Dedifferentiated amniotic fluid mesenchymal stem cell (primary cell): ENCODE data around the gene RPH3AL.
"Not testable (repeated sequence)": the region's sequence is repeated elsewhere in the genome, so short reads cannot be mapped to it uniquely, and the experiment has no call there.

Source experiments
- DNase-seq: peaks from one replicate; pipeline ENCODE4 v3.0.0-alpha.2; 2016; ENCODE audit errors: extremely low spot score

Gene RPH3AL

DNA sequence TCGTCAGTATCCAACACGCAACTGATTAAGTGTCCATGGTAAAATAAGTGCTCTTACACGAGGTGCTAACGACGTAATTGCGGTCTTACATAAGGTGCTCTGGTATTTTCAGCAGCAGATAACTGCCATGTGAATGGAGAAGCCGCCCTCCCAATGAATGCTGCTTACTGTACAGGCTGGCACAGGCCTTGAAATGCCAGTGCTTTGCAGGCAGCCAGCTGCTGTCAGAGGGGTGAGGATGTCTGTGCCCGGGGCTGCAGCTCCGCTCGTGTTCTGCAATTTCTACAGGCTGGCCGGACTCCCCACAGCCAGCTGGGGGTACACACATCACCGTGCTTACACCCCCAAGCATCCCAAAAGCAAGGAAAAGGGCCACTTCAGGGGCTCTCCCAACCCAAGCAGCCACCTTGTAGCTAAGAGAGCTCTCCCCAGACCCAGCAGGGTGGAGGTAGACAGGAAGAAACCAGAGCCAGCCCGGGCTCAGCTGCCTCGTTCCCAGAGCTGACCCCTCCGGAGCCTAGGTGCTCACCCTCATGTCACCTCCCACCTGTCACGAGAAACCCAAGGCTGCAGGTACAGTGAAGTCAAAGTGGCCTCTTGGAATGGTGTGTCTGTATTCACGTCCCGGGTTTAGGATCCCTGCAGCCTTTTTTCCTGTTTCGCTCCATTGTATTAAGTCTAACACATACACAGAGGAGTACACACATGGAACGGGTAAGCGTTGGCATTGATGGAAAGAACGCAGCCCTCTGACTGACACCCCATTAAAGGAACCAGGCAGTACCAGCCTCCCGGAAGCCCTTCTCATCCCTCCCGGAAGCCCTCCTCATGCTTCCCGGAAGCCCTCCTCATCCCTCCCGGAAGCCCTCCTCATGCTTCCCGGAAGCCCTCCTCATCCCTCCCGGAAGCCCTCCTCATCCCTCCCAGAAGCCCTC, 27.2 kb upstream of the RPH3AL start:
- no peak for DNase-seq

GRCh38 chr17:378068-378467, 25.5 kb upstream of the RPH3AL start:
- no peak for DNase-seq

- no peak for DNase-seq
These were observed 24.6 kb upstream of the RPH3AL start for GRCh38 chr17:376936-377863.

DNA sequence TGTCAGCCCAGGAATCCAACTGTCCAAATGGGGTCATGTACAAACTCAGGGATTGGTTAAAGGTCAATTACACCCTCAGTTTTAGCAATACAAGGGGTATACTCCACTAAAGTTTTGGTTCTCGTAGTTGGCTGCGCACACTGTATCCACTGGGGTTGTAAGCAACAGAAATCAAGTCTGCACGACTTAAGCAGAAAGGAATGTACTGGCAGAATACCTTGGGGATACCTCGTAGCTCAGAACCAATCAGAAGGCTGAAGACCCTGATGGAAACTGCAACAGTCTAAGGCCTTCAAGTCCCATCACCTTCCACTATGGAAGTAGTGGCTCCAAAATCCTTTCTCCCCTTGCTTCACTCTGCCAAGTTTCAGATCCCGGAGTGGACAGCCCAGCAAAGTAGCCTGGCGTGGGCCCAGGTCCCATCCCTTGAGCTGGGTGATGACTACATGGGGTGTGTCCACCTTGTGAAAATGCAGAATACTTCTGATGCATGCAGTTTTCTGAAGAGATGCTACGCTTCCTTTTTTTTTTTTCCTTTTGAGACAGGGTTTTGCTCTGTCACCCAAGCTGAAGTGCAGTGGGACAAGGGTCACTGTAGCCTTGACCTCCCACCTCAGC, 21.1 kb upstream of the RPH3AL start:
- DNase-seq: no peak

GRCh38 chr17:372157-373152, 19.8 kb upstream of the RPH3AL start:
- DNase-seq: no peak

DNA sequence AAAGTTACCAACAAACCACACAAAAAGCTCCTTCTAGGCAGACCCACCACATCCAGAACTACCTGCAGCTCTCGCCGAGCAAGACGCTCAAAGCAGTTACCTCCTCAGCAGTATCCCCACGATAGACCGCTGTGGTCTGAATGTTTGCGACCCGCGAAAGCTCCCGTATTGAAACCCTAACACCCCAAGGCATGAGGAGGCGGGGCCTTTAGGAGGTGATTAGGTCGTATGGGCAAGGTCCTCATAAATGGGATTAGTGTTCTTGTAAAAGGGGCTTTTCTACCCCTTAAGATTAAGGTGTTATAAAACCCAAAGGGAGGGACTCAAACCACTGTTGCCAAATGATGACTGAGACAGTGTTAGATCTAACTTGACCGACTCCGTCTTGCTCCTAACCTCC, 19.0 kb upstream of the RPH3AL start:
- DNase-seq: no peak

DNA sequence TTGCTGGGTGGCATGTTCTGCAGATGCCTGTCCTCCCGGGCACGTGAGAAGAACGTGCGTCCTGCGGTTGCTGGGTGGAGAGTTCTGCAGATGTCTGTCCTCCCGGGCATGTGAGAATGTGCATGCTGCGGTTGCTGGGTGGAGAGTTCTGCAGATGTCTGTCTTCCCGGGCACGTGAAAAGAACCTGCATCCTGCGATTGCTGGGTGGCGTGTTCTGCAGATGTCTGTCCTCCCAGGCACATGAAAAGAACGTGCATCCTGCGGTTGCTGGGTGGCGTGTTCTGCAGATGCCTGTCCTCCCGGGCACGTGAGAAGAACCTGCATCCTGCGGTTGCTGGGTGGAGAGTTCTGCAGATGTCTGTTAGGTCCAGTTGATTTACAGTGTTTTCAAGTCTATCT, 15.0 kb upstream of the RPH3AL start:
- not testable (repeated sequence) for DNase-seq

DNA sequence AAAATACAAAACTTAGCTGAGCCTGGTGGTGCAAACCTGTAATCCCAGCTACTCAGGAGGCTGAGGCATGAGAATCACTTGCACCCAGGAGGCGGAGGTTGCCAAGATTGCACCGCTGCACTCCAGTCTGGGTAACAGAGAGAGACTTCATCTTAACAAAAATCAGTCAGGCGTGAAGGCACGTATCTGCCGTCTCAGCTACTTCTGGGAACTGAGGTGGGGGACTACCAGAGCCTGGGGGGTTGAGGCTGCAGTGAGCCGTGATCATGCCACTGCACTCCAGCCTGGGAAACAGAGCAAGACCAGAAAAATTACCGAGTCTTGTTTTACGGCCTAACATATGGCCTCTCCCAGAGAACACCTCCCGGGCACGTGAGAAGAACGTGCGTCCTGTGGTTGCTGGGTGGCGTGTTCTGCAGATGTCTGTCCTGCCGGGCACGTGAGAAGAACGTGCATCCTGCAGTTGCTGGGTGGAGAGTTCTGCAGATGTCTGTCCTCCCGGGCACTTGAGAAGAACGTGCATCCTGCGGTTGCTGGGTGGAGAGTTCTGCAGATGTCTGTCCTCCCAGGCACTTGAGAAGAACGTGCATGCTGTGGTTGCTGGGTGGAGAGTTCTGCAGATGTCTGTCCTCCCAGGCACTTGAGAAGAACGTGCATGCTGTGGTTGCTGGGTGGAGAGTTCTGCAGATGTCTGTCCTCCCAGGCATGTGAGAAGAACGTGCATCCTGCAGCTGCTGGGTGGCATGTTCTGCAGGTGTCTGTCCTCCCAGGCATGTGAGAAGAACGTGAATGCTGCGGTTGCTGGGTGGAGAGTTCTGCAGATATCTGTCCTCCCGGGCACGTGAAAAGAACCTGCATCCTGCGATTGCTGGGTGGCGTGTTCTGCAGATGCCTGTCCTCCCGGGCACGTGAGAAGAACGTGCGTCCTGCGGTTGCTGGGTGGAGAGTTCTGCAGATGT, 14.3 kb upstream of the RPH3AL start:
- not testable (repeated sequence) for DNase-seq

GRCh38 chr17:364766-365165, 12.2 kb upstream of the RPH3AL start:
- DNase-seq: no peak

DNA sequence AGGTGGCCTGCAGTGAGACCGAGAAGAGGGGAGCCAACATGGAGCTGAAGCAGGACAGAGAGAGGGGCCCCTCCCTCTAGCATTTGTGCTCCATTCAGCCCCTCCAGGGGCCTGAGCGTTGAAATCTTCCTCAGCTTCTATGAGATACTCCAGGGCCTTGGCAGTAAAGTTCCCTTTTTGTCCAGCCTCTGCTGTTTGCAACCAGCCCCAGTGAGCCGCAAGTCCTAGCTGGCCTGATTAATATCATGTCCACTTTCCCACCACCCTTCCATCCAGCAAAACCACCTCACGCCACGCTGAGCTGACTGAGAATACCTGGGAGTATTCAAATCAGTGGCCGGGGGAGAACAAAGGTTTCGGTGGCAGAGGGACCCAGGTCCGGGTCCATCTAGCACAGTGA, 11.7 kb upstream of the RPH3AL start:
- no peak for DNase-seq

DNA sequence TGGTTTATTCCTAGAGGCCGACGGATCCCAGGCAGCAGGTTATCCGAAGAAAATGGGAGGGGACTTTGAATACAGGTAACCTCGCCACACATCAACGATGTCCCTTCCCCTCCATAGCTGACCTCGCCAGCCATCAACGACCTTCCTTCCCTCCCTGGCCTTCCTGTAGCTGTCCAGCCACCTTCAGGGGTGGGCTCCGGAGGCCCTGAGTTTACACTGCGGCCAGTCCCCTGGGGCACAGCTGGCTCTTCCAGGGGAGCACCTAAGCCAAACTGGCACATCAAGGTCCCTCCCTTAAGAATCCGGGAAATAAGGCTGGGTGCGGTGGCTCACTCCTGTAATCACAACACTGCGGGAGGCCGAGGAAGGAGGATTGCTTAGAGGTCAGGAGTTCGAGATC, 10.1 kb upstream of the RPH3AL start:
- DNase-seq: no peak

DNA sequence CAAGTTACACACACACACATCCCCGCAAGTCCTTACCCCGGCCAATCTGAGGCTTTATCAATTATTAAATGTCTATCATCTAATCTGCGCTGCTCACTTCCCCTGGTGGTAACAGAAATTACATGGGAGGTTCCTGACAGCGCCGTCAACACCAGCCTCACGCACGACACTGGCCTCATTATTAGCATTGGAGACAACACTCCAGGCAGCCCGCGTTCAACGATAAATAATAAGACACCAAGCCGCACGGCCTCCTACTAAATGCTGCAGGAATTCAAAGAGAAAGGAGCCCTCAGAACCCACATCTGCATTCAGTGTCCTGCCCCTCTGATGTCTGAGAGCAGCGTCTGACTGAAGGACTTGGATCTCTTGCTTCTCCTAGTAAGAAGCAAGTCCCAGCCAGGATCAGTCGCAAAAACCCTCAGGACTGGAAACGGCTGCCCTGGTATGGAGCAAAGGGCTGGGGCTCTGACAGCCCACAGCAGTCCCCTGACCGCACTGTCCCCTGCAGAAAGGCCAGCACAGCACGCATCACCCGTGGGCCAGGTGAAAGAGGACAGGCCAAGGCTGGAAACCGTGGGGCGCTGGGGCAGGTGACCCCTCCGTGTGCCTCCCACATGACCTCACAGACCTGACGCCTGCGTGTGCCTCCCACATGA, 7.6 kb upstream of the RPH3AL start:
- no peak for DNase-seq

DNA sequence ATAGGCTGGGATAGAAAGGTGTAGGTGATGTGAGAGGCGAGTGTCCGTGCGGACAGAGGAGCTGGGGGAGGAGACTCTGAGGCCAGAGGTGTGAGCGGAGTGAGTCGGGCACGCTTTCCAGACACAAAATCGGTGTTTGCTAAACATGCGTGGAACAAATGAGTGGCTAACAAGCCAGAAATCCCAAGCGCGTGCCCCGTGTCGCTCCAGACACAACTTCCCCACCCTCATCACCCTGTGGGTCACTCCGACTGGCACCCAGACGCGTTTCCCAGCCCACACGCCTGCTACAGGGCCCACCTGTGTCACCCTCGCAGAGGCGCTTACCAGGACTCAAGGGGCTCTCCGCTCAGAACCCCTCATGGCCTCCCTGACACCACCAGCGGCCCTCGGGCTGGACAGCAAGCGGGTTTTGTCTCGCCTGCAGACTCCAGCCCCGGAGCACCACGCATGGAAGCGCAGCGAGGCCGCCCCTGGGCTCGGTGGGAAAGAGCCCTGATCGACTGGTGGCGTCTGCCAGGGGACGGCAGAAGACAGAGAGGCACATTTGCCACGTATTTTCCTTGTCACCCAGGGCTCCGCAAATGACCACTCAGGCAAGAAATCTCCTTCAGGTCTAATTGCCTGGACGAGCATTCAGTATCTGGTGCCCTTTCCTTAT, 6.0 kb upstream of the RPH3AL start:
- no peak for DNase-seq

DNA sequence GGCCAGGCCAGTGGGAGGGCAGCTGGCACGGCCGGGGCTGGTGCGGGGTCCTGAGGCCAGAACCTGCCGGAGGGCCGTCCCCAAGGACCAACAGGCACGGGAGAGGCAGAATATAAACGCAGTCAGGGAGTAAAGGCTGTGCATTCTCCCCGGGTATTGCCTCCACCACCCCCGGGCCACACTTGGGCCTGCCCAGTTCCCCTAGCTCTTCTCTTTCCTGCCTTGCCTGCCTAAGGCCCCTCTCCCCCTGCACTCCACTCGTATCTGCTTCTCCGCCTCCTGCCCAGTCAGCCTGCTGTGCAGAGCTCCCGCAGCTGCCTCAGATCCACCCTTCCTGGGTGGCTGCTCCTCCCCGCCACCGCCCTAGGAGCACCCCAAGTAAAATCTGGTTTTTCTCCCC, 5.0 kb upstream of the RPH3AL start:
- no peak for DNase-seq

GRCh38 chr17:356671-357434, 4.2 kb upstream of the RPH3AL start:
- DNase-seq: no peak

- no peak for DNase-seq
These were observed 2.3 kb upstream of the RPH3AL start for GRCh38 chr17:354651-355556.

DNA sequence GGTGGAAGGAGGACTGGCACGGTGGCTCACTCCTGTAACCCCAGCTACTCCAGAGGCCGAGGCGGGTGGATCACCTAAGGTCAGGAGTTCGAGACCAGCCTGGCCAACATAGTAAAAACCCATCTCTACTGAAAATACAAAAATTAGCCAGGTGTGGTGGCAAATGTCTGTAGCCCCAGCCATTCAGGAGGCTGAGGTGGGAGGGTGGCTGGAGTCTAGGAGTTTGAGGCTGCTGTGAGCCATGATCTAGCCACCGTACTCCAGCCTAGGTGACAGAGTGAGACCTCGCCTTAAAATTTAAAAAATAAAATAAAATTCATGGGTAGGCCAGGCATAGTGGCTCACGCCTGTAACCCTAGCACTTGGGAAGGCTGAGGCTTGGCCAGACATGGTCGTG, 1.2 kb upstream of the RPH3AL start:
- DNase-seq: no peak
